Endothelial cell of umbilical vein (primary cell): ENCODE measurements around the gene IP6K3. TPM values are rescaled to one million over a fixed set of nuclear protein-coding genes. Genes with fewer than 3 reads are reported as not detected.

Experiments used
- BruUV-seq: library from RNA; stranded (reverse); fragments of 400-500 nt; replicated peaks from 2 replicates; lab custom pipeline; 2021; lab: Mats Ljungman, UMichigan
- CTCF ChIA-PET: fragments of 300-600, 350-600 bp; sonication (Branson Sonifier 250); formaldehyde crosslinking; loops from one replicate; lab custom pipeline; 2021; ENCODE audit warnings: antibody characterized with exemption, inconsistent platforms; lab: Charles Lee
- POLR2A ChIA-PET: fragments of 300-600, 350-600 bp; sonication (Branson Sonifier 250); formaldehyde crosslinking; loops from one replicate; lab custom pipeline; 2021; ENCODE audit warnings: antibody characterized with exemption, inconsistent platforms; lab: Charles Lee
- DNase-seq: peaks from one replicate; pipeline ENCODE4 v3.0.0-alpha.2; 2011; ENCODE audit warnings: low read depth, low spot score
- FAIRE-seq: peaks from 2 replicates; lab custom pipeline; 2011; peaks lifted over from hg19 to GRCh38; lab: Jason Lieb, UNC
- H2AFZ ChIP-seq: 2 replicates; pipeline ENCODE4 v1.6.0; 2012; ENCODE audit warnings: low read depth, low read length, control low read depth, inconsistent platforms
- H3K27ac ChIP-seq: 2 replicates; pipeline ENCODE4 v1.5.1; 2011; ENCODE audit warnings: low read depth, mild to moderate bottlenecking, control low read depth, low read length, moderate library complexity; ENCODE audit not compliant: insufficient read depth
- H3K27me3 ChIP-seq, 2 experiments: 2 replicates each; pipeline versions ENCODE4 v1.6.0 to v1.6.1; 2011; ENCODE audit warnings: low read length in 2 of 2, mixed read lengths in 1 of 2; ENCODE audit not compliant: control insufficient read depth in 2 of 2, insufficient read depth in 2 of 2
- H3K36me3 ChIP-seq, 2 experiments: 2 replicates in 1 of 2; 3 replicates in 1 of 2; pipeline ENCODE4 v1.5.1; 2011; ENCODE audit warnings: low read length in 2 of 2, mild to moderate bottlenecking in 1 of 2, moderate library complexity in 1 of 2; ENCODE audit not compliant: control insufficient read depth in 2 of 2, insufficient read depth in 2 of 2; ENCODE audit errors: extremely low read depth in 1 of 2
- H3K4me1 ChIP-seq: 3 replicates; pipeline ENCODE4 v1.5.1; 2011; ENCODE audit warnings: mild to moderate bottlenecking, low read length; ENCODE audit not compliant: control insufficient read depth, insufficient read depth; ENCODE audit errors: extremely low read depth
- H3K4me2 ChIP-seq: 2 replicates; pipeline ENCODE4 v1.6.1; 2011; ENCODE audit warnings: low read length, control low read depth, mixed read lengths; ENCODE audit not compliant: insufficient read depth
- H3K4me3 ChIP-seq, 3 experiments: fragments of 200-600 bp in 1 of 3; sonication (generic), shearing (Covaris generic) in 1 of 3; replicated peaks in 1 of 3; 2 replicates each; pipeline ENCODE4 v1.5.1; 2011 to 2016; ENCODE audit warnings: control low read depth in 3 of 3, low read length in 3 of 3, mild to moderate bottlenecking in 2 of 3, inconsistent platforms in 1 of 3, low read depth in 1 of 3, moderate library complexity in 1 of 3; ENCODE audit not compliant: insufficient read depth in 1 of 3
- H3K79me2 ChIP-seq: 2 replicates; pipeline ENCODE4 v1.6.0; 2012; ENCODE audit warnings: low read length, inconsistent platforms; ENCODE audit not compliant: control insufficient read depth, insufficient read depth
- H3K9ac ChIP-seq: replicated peaks from 2 replicates; pipeline ENCODE3; 2011; ENCODE audit warnings: low read length, control low read depth; ENCODE audit not compliant: insufficient read depth; ENCODE audit errors: extremely low read depth
- H3K9me1 ChIP-seq: replicated peaks from 3 replicates; pipeline ENCODE4 v1.6.0; 2011; ENCODE audit warnings: mild to moderate bottlenecking, low read length; ENCODE audit not compliant: control insufficient read depth, insufficient read depth; ENCODE audit errors: extremely low read depth
- H3K9me3 ChIP-seq: replicated peaks from 2 replicates; pipeline ENCODE4 v1.5.1; 2012; ENCODE audit warnings: low read length, inconsistent platforms; ENCODE audit not compliant: control insufficient read depth, insufficient read depth
- H4K20me1 ChIP-seq: replicated peaks from 2 replicates; pipeline ENCODE3; 2011; ENCODE audit warnings: mild to moderate bottlenecking, low read length; ENCODE audit not compliant: control insufficient read depth, insufficient read depth; ENCODE audit errors: extremely low read depth
- CTCF ChIP-seq, 2 donors: IDR thresholded peaks; 1 replicate in 1 of 2; 2 replicates in 1 of 2; pipeline ENCODE4 v1.5.1; 2011; ENCODE audit warnings: low read length in 2 of 2, mild to moderate bottlenecking in 2 of 2, moderate library complexity in 2 of 2, control low read depth in 1 of 2, inconsistent platforms in 1 of 2, low read depth in 1 of 2; ENCODE audit not compliant: insufficient read depth in 1 of 2; ENCODE audit errors: extremely low read depth in 1 of 2
- EZH2 ChIP-seq: IDR thresholded peaks from 2 replicates; pipeline ENCODE4 v1.6.1; 2012; ENCODE audit warnings: borderline replicate concordance, low read depth, mild to moderate bottlenecking, moderate library complexity, low read length, inconsistent platforms; ENCODE audit not compliant: severe bottlenecking
- FOS ChIP-seq: IDR thresholded peaks from 2 replicates; pipeline ENCODE4 v1.6.1; 2011; ENCODE audit warnings: mild to moderate bottlenecking, low read length, moderate library complexity, borderline replicate concordance; ENCODE audit not compliant: insufficient read depth
- GATA2 ChIP-seq: IDR thresholded peaks from 2 replicates; pipeline ENCODE4 v1.7.0; 2011; ENCODE audit warnings: low read depth, mild to moderate bottlenecking, moderate library complexity, mixed read lengths, low read length; ENCODE audit not compliant: insufficient read length, insufficient read depth
- JUN ChIP-seq: IDR thresholded peaks from 2 replicates; pipeline ENCODE4 v1.6.1; 2011; ENCODE audit warnings: borderline replicate concordance, low read depth; ENCODE audit not compliant: insufficient read length, insufficient read depth
- MAX ChIP-seq: IDR thresholded peaks from 2 replicates; pipeline ENCODE4 v1.6.1; 2011; ENCODE audit not compliant: insufficient read depth, insufficient read length
- MYC ChIP-seq: IDR thresholded peaks from one replicate; pipeline ENCODE4 v1.6.1; 2011; ENCODE audit warnings: mild to moderate bottlenecking, low read depth, low read length
- POLR2A ChIP-seq: IDR thresholded peaks from 2 replicates; pipeline ENCODE4 v1.6.1; 2012; ENCODE audit warnings: low read depth, mild to moderate bottlenecking, control low read depth, low read length
- POLR2AphosphoS5 ChIP-seq: IDR thresholded peaks from 2 replicates; pipeline ENCODE4 v1.6.1; 2012; ENCODE audit warnings: low read depth, mild to moderate bottlenecking, control low read depth, low read length, moderate library complexity; ENCODE audit not compliant: insufficient read depth
- dilution Hi-C: fragments of 300-500 bp; cut with MboI; formaldehyde crosslinking; loops from one replicate; pipeline ENCODE4 v1.15.0; 2019; ENCODE audit warnings: low sequenced_read_pairs; ENCODE audit not compliant: extremely low pct_ligation_motif_present
- intact Hi-C: fragments of 100-400 bp; cut with micrococcal nuclease; formaldehyde crosslinking; loops from one replicate; pipeline ENCODE4 v1.10.0; 2022
- polyA plus RNA-seq, 4 experiments: library from polyadenylated mRNA; depleted of rRNA in 3 of 4; stranded (reverse) in 3 of 4; unstranded in 1 of 4; fragments of >200 nt; gene quantifications; 2 replicates each; pipeline versions ENCODE4 v1.2.1 to v1.2.3, GENCODE V29; 2011 to 2012; ENCODE audit warnings: missing spikeins in 1 of 4
- total RNA-seq: library from RNA; stranded (reverse); gene quantifications from 2 replicates; pipeline ENCODE4 v1.2.3, GENCODE V29; 2021

Gene IP6K3
- total and polyA plus RNA-seq, 2 donors (not counting 3 experiments of a cell fraction or from before 2014, with no cell fraction given): not detected

GRCh38 chr6:33756211-33756954, 9.7 kb upstream of the IP6K3 start:
- TF ChIP-seq POLR2A: no peak
- no peak for TF ChIP-seq POLR2AphosphoS5
- no peak for TF ChIP-seq MYC
- TF ChIP-seq CTCF (IDR thresholded peaks at IDR 0.05; ENCODE audit: extremely low read depth in 1 of 2, insufficient read depth in 1 of 2, low read depth in 1 of 2, low read length in 2 of 2): no peak
- TF ChIP-seq EZH2: no peak
- no peak for TF ChIP-seq JUN
- no peak for TF ChIP-seq FOS
- TF ChIP-seq GATA2: no peak
- no peak for TF ChIP-seq MAX
- no peaks in the 10 kb centered on the region for H3K36me3 ChIP-seq
- no peak overlapping the region for H3K4me3 ChIP-seq
- ChIA-PET CTCF (no interaction called here), POLR2A (no interaction called here)
- H3K4me2 ChIP-seq: no peak overlapping the region
- H4K20me1 ChIP-seq: no peaks in the 10 kb centered on the region
- BruUV-seq: no TSS peak
- H3K27me3 ChIP-seq: no peaks in the 10 kb centered on the region
- no peaks in the 10 kb centered on the region for H3K79me2 ChIP-seq
- no peak overlapping the region for H2AFZ ChIP-seq
- H3K27ac ChIP-seq: no peak overlapping the region
- FAIRE-seq (no peak), DNase-seq (no peak)
- H3K4me1 ChIP-seq: no peaks in the 10 kb centered on the region
- H3K9me1 ChIP-seq: no peaks in the 10 kb centered on the region
- H3K9ac ChIP-seq: no peak overlapping the region
- dilution Hi-C loops (no loop called here), intact Hi-C loops (no loop called here)
- H3K9me3 ChIP-seq: no peaks in the 10 kb centered on the region
